Measurements from ENCODE around the gene LMOD1. TPM values are rescaled to one million over a fixed set of nuclear protein-coding genes. Genes with fewer than 3 reads are reported as not detected.

The LMOD1 gene
- total and polyA plus RNA-seq, 2 donors (not counting 1 experiment from before 2014, with no cell fraction given), result 36.3 to 74.9 TPM

- H4K20me1 ChIP-seq (ENCODE audit: control insufficient read depth, extremely low read depth, insufficient read depth, low read length), result no peaks in the 10 kb centered on the region
- no peak overlapping the region for H2AFZ ChIP-seq (ENCODE audit: low read length)
- no peak overlapping the region for H3K27ac ChIP-seq (ENCODE audit: insufficient read depth, low read length)
- H3K9ac ChIP-seq (ENCODE audit: insufficient read depth, low read length), result no peak overlapping the region
- no peaks in the 10 kb centered on the region for H3K79me2 ChIP-seq (ENCODE audit: control insufficient read depth, insufficient read depth, low read length)
- no peaks in the 10 kb centered on the region for H3K27me3 ChIP-seq (ENCODE audit: control insufficient read depth, insufficient read depth, low read length)
- no peak overlapping the region for H3K4me3 ChIP-seq (replicated peaks in 1 of 4; ENCODE audit: control extremely low read depth in 1 of 4, insufficient read depth in 1 of 4, low read depth in 3 of 4, low read length in 4 of 4)
- H3K4me2 ChIP-seq (ENCODE audit: extremely low read depth, insufficient read depth, low read length), result no peak overlapping the region
- DNase-seq (ENCODE audit: low read depth in 2 of 2), result no peak
- H3K36me3 ChIP-seq (ENCODE audit: control insufficient read depth, insufficient read depth, low read length), result peaks cover 4% of the 10 kb centered on the region
- TF ChIP-seq EZH2 (IDR thresholded peaks at IDR 0.05; ENCODE audit: low read length, missing control alignments) (no peak), CTCF (conservative IDR thresholded peaks at IDR 0.05 in 1 of 2, IDR thresholded peaks at IDR 0.05 in 1 of 2; ENCODE audit: low read depth in 1 of 2, low read length in 2 of 2) (no peak)
- peaks cover 27% of the 10 kb centered on the region for H3K4me1 ChIP-seq (ENCODE audit: control insufficient read depth, extremely low read depth, insufficient read depth, low read length)
- no peaks in the 10 kb centered on the region for H3K9me3 ChIP-seq (ENCODE audit: control insufficient read depth, insufficient read depth, low read depth, low read length)
Observed at GRCh38 chr1:201898240-201898894, 48.0 kb downstream of the LMOD1 start.

DNA sequence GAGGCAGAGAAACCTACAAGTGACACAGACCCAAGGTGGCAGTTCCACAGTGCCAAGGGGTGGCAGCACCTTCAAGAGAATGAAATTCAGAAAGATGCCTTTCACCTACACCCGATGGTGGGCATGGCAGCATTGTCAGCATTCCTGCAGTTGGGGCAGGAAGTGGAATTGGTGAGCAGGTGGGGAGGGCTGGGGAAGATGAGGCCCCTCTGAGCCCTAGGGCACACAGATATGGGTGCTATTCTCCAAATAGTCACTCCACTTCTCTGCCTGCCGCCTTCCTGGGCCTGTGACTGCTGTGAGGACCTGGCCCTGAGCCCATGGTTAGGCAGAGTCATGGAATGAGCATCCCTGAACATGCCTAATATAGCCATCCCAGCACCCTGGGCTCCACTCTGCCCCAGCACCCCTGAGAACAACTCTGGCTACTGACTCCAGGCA lies 49.4 kb downstream of the LMOD1 start:
- Histone ChIP-seq H3K27ac (ENCODE audit: insufficient read depth, low read length) (peak overlapping the region; percentile 8), H3K9me3 (ENCODE audit: control insufficient read depth, insufficient read depth, low read depth, low read length) (no peaks in the 10 kb centered on the region), H3K4me2 (ENCODE audit: extremely low read depth, insufficient read depth, low read length) (peak overlapping the region; percentile 59), H3K4me1 (ENCODE audit: control insufficient read depth, extremely low read depth, insufficient read depth, low read length) (peaks cover 20% of the 10 kb centered on the region), H2AFZ (ENCODE audit: low read length) (no peak overlapping the region), H3K79me2 (ENCODE audit: control insufficient read depth, insufficient read depth, low read length) (no peaks in the 10 kb centered on the region), H3K4me3 (replicated peaks in 1 of 4; ENCODE audit: control extremely low read depth in 1 of 4, insufficient read depth in 1 of 4, low read depth in 3 of 4, low read length in 4 of 4) (no peak overlapping the region), H3K9ac (ENCODE audit: insufficient read depth, low read length) (no peak overlapping the region), H4K20me1 (ENCODE audit: control insufficient read depth, extremely low read depth, insufficient read depth, low read length) (no peaks in the 10 kb centered on the region), H3K27me3 (ENCODE audit: control insufficient read depth, insufficient read depth, low read length) (no peaks in the 10 kb centered on the region), H3K36me3 (ENCODE audit: control insufficient read depth, insufficient read depth, low read length) (peaks cover 4% of the 10 kb centered on the region)
- peak; percentile 70 to 77 for DNase-seq (ENCODE audit: low read depth in 2 of 2)
- peak in 1 of 2 donors; percentile 20 for TF ChIP-seq CTCF (conservative IDR thresholded peaks at IDR 0.05 in 1 of 2, IDR thresholded peaks at IDR 0.05 in 1 of 2; ENCODE audit: low read depth in 1 of 2, low read length in 2 of 2)
- no peak for TF ChIP-seq EZH2 (IDR thresholded peaks at IDR 0.05; ENCODE audit: low read length, missing control alignments)

GRCh38 chr1:201895913-201896807 lies 50.2 kb downstream of the LMOD1 start:
- TF ChIP-seq CTCF (conservative IDR thresholded peaks at IDR 0.05 in 1 of 2, IDR thresholded peaks at IDR 0.05 in 1 of 2; ENCODE audit: low read depth in 1 of 2, low read length in 2 of 2) (peak; percentile 91 to 95), EZH2 (IDR thresholded peaks at IDR 0.05; ENCODE audit: low read length, missing control alignments) (no peak)
- Histone ChIP-seq H3K4me2 (ENCODE audit: extremely low read depth, insufficient read depth, low read length) (peak overlapping the region; percentile 68), H3K9ac (ENCODE audit: insufficient read depth, low read length) (no peak overlapping the region), H3K4me3 (replicated peaks in 1 of 4; ENCODE audit: control extremely low read depth in 1 of 4, insufficient read depth in 1 of 4, low read depth in 3 of 4, low read length in 4 of 4) (no peak overlapping the region), H4K20me1 (ENCODE audit: control insufficient read depth, extremely low read depth, insufficient read depth, low read length) (no peaks in the 10 kb centered on the region), H3K9me3 (ENCODE audit: control insufficient read depth, insufficient read depth, low read depth, low read length) (no peaks in the 10 kb centered on the region), H3K36me3 (ENCODE audit: control insufficient read depth, insufficient read depth, low read length) (peaks cover 4% of the 10 kb centered on the region), H3K79me2 (ENCODE audit: control insufficient read depth, insufficient read depth, low read length) (no peaks in the 10 kb centered on the region), H3K27ac (ENCODE audit: insufficient read depth, low read length) (peak overlapping the region; percentile 32), H3K4me1 (ENCODE audit: control insufficient read depth, extremely low read depth, insufficient read depth, low read length) (peaks cover 20% of the 10 kb centered on the region), H2AFZ (ENCODE audit: low read length) (peak overlapping the region; percentile 17), H3K27me3 (ENCODE audit: control insufficient read depth, insufficient read depth, low read length) (no peaks in the 10 kb centered on the region)
- peak; percentile 92 for DNase-seq (ENCODE audit: low read depth in 2 of 2)

Measured in fibroblast of lung (primary cell).